Neural cell (in vitro differentiated cells): Measurements from ENCODE around the gene TREM1.
"Not testable (repeated sequence)": the region's sequence is repeated elsewhere in the genome, so short reads cannot be mapped to it uniquely, and the experiment has no call there.

Experiments used
- EP300 ChIP-seq: fragments of 450-650 bp; conservative IDR thresholded peaks from 2 replicates; pipeline ENCODE4 v1.6.1; 2014; ENCODE audit warnings: antibody characterized with exemption, mild to moderate bottlenecking, moderate library complexity; ENCODE audit not compliant: poor library complexity, severe bottlenecking
- EZH2 ChIP-seq: fragments of 200-600, 300-800 bp; shearing (Covaris generic), sonication (generic); IDR thresholded peaks from 2 replicates; pipeline ENCODE4 v1.6.1; 2014; ENCODE audit warnings: antibody characterized with exemption, low read length, borderline replicate concordance, mild to moderate bottlenecking; ENCODE audit not compliant: insufficient read depth, poor library complexity, severe bottlenecking
- MXI1 ChIP-seq: fragments of 450-650 bp; conservative IDR thresholded peaks from 2 replicates; pipeline ENCODE4 v1.6.1; 2014; ENCODE audit warnings: antibody characterized with exemption, mild to moderate bottlenecking; ENCODE audit not compliant: poor library complexity, severe bottlenecking
- POLR2AphosphoS5 ChIP-seq: IDR thresholded peaks from 2 replicates; pipeline ENCODE4 v1.6.1; 2012
- RAD21 ChIP-seq: fragments of 450-650 bp; conservative IDR thresholded peaks from 2 replicates; pipeline ENCODE4 v1.6.1; 2014; ENCODE audit warnings: antibody characterized with exemption, mild to moderate bottlenecking, moderate library complexity
- TAF1 ChIP-seq: IDR thresholded peaks from 2 replicates; pipeline ENCODE4 v1.6.1; 2012; ENCODE audit warnings: low read depth
- TF ChIP-seq, protein P1 (sequence below): fragments of 450-650 bp; IDR thresholded peaks from 2 replicates; pipeline ENCODE4 v1.5.1; 2014; ENCODE audit warnings: antibody characterized with exemption, mild to moderate bottlenecking, moderate library complexity; ENCODE audit not compliant: poor library complexity, severe bottlenecking
- TF ChIP-seq, protein P2 (sequence below): IDR thresholded peaks from 2 replicates; pipeline ENCODE4 v1.6.1; 2012; ENCODE audit warnings: borderline replicate concordance

DNA sequence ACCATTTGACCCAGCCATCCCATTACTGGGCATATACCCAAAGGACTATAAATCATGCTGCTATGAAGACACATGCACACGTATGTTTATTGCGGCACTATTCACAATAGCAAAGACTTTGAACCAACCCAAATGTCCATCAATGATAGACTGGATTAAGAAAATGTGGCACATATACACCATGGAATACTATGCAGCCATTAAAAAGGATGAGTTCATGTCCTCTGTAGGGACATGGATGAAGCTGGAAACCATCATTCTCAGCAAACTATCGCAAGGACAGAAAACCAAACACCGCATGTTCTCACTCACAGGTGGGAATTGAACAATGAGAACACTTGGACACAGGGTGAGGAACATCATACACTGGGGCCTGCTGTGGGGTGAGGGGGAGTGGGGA is 40.0 kb downstream of the TREM1 start:
- TF ChIP-seq, protein P1, sequence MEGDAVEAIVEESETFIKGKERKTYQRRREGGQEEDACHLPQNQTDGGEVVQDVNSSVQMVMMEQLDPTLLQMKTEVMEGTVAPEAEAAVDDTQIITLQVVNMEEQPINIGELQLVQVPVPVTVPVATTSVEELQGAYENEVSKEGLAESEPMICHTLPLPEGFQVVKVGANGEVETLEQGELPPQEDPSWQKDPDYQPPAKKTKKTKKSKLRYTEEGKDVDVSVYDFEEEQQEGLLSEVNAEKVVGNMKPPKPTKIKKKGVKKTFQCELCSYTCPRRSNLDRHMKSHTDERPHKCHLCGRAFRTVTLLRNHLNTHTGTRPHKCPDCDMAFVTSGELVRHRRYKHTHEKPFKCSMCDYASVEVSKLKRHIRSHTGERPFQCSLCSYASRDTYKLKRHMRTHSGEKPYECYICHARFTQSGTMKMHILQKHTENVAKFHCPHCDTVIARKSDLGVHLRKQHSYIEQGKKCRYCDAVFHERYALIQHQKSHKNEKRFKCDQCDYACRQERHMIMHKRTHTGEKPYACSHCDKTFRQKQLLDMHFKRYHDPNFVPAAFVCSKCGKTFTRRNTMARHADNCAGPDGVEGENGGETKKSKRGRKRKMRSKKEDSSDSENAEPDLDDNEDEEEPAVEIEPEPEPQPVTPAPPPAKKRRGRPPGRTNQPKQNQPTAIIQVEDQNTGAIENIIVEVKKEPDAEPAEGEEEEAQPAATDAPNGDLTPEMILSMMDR = not testable (repeated sequence)
- TF ChIP-seq EZH2, POLR2AphosphoS5, EP300, RAD21, TAF1, MXI1: not testable (repeated sequence)
- TF ChIP-seq, protein P2, sequence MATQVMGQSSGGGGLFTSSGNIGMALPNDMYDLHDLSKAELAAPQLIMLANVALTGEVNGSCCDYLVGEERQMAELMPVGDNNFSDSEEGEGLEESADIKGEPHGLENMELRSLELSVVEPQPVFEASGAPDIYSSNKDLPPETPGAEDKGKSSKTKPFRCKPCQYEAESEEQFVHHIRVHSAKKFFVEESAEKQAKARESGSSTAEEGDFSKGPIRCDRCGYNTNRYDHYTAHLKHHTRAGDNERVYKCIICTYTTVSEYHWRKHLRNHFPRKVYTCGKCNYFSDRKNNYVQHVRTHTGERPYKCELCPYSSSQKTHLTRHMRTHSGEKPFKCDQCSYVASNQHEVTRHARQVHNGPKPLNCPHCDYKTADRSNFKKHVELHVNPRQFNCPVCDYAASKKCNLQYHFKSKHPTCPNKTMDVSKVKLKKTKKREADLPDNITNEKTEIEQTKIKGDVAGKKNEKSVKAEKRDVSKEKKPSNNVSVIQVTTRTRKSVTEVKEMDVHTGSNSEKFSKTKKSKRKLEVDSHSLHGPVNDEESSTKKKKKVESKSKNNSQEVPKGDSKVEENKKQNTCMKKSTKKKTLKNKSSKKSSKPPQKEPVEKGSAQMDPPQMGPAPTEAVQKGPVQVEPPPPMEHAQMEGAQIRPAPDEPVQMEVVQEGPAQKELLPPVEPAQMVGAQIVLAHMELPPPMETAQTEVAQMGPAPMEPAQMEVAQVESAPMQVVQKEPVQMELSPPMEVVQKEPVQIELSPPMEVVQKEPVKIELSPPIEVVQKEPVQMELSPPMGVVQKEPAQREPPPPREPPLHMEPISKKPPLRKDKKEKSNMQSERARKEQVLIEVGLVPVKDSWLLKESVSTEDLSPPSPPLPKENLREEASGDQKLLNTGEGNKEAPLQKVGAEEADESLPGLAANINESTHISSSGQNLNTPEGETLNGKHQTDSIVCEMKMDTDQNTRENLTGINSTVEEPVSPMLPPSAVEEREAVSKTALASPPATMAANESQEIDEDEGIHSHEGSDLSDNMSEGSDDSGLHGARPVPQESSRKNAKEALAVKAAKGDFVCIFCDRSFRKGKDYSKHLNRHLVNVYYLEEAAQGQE = not testable (repeated sequence)
